OCI-LY1 (cell line): ENCODE results near the gene TNS3.

Experiments
- H2AFZ ChIP-seq: fragments of 200-600 bp; sonication (generic), shearing (Covaris generic); 2 replicates; pipeline ENCODE4 v1.6.0; 2014; ENCODE audit warnings: antibody characterized with exemption, mild to moderate bottlenecking, low read length
- H3F3A ChIP-seq: fragments of 200-600 bp; sonication (generic), shearing (Covaris generic); 2 replicates; pipeline ENCODE4 v1.6.0; 2014; ENCODE audit warnings: mild to moderate bottlenecking, antibody characterized with exemption, low read length, moderate library complexity; ENCODE audit not compliant: insufficient read depth
- H3K27ac ChIP-seq: fragments of 200-600 bp; sonication (generic); 2 replicates; pipeline ENCODE4 v1.5.1; 2014; ENCODE audit warnings: low read length, mixed run types, mild to moderate bottlenecking, low read depth; ENCODE audit not compliant: poor library complexity, severe bottlenecking
- H3K27me3 ChIP-seq: fragments of 200-600 bp; sonication (generic); 2 replicates; pipeline ENCODE4 v1.6.0; 2014; ENCODE audit warnings: antibody characterized with exemption, mild to moderate bottlenecking, low read length, moderate library complexity; ENCODE audit not compliant: insufficient read depth
- H3K36me3 ChIP-seq: fragments of 200-600 bp; sonication (generic); 2 replicates; pipeline ENCODE4 v1.6.1; 2014; ENCODE audit warnings: mild to moderate bottlenecking, antibody characterized with exemption, low read length, moderate library complexity, mixed read lengths; ENCODE audit not compliant: insufficient read depth
- H3K4me1 ChIP-seq: fragments of 200-600 bp; sonication (generic); 2 replicates; pipeline ENCODE4 v1.5.1; 2014; ENCODE audit warnings: mild to moderate bottlenecking, low read length, moderate library complexity; ENCODE audit not compliant: insufficient read depth, severe bottlenecking
- H3K4me2 ChIP-seq: fragments of 200-600 bp; sonication (generic), shearing (Covaris generic); 2 replicates; pipeline ENCODE4 v1.6.1; 2014; ENCODE audit warnings: low read length
- H3K4me3 ChIP-seq: fragments of 200-600 bp; sonication (generic); 2 replicates; pipeline ENCODE4 v1.5.1; 2014; ENCODE audit warnings: low read length, low read depth, mild to moderate bottlenecking, mixed read lengths; ENCODE audit not compliant: poor library complexity, severe bottlenecking
- H3K79me2 ChIP-seq: fragments of 200-600 bp; shearing (Covaris generic); 2 replicates; pipeline ENCODE4 v1.6.1; 2016; ENCODE audit warnings: mixed run types, low read length, mixed read lengths; ENCODE audit not compliant: insufficient read depth
- H3K9ac ChIP-seq: fragments of 200-600 bp; sonication (generic), shearing (Covaris generic); 2 replicates; pipeline ENCODE4 v1.6.1; 2014; ENCODE audit warnings: mild to moderate bottlenecking, low read length, mixed read lengths
- H3K9me2 ChIP-seq: fragments of 200-600 bp; sonication (generic), shearing (Covaris generic); 2 replicates; pipeline ENCODE4 v1.6.1; 2014; ENCODE audit warnings: low read depth, mild to moderate bottlenecking, low read length, mixed read lengths
- H3K9me3 ChIP-seq: fragments of 200-600 bp; shearing (Covaris generic); 2 replicates; pipeline ENCODE4 v1.6.1; 2014; ENCODE audit warnings: low read length, mixed read lengths
- H4K20me1 ChIP-seq: fragments of 200-600 bp; sonication (generic), shearing (Covaris generic); 2 replicates; pipeline ENCODE4 v1.6.0; 2016; ENCODE audit warnings: mild to moderate bottlenecking, low read length; ENCODE audit not compliant: insufficient read depth
- EZH2 ChIP-seq: fragments of 200-600 bp; sonication (generic), shearing (Covaris generic); IDR thresholded peaks from 2 replicates; pipeline ENCODE4 v1.8.0; 2017; ENCODE audit warnings: borderline replicate concordance, mixed run types, mild to moderate bottlenecking, antibody characterized with exemption, low read length, moderate library complexity, mixed read lengths
- TF ChIP-seq, protein P1 (sequence below): fragments of 200-600 bp; sonication (generic), shearing (Covaris generic); IDR thresholded peaks from 2 replicates; pipeline ENCODE4 v1.5.1; 2017; ENCODE audit warnings: mild to moderate bottlenecking, antibody characterized with exemption, low read length, moderate library complexity, mixed read lengths

The TNS3 gene

DNA sequence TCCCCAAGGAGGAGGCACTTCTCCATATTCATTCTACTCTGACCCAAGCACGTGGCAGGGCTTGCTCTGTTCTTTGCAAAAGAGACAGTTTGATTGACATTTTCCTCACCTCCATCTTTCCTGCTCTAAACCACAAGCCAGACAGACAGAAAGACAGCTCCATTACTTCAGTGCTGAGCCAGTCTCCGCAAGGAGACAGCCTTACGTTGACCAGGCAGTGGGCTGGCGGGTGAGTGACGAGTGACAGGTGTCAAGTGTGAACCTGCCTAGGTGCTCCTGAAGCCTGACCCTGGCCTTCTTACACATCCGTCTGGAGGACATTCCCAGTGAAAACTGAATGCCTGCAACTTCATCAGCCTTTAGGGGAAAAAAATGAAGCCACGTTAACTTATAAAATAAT lies 314.6 kb downstream of the TNS3 start:
- TF ChIP-seq, protein P1, sequence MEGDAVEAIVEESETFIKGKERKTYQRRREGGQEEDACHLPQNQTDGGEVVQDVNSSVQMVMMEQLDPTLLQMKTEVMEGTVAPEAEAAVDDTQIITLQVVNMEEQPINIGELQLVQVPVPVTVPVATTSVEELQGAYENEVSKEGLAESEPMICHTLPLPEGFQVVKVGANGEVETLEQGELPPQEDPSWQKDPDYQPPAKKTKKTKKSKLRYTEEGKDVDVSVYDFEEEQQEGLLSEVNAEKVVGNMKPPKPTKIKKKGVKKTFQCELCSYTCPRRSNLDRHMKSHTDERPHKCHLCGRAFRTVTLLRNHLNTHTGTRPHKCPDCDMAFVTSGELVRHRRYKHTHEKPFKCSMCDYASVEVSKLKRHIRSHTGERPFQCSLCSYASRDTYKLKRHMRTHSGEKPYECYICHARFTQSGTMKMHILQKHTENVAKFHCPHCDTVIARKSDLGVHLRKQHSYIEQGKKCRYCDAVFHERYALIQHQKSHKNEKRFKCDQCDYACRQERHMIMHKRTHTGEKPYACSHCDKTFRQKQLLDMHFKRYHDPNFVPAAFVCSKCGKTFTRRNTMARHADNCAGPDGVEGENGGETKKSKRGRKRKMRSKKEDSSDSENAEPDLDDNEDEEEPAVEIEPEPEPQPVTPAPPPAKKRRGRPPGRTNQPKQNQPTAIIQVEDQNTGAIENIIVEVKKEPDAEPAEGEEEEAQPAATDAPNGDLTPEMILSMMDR, result no peak
- no peak for TF ChIP-seq EZH2
- Histone ChIP-seq H3K9me2 (no peaks in the 10 kb centered on the region), H2AFZ (no peak overlapping the region), H3K9me3 (no peaks in the 10 kb centered on the region; the same call in 1 of the 2 replicates), H3F3A (peaks cover 6% of the 10 kb centered on the region; the same call in 1 of the 2 replicates), H3K4me1 (no peaks in the 10 kb centered on the region), H3K27me3 (no peaks in the 10 kb centered on the region), H3K9ac (no peak overlapping the region), H3K4me2 (no peak overlapping the region), H3K36me3 (no peaks in the 10 kb centered on the region), H3K79me2 (no peaks in the 10 kb centered on the region), H3K4me3 (no peak overlapping the region), H4K20me1 (no peaks in the 10 kb centered on the region), H3K27ac (no peak overlapping the region)

DNA sequence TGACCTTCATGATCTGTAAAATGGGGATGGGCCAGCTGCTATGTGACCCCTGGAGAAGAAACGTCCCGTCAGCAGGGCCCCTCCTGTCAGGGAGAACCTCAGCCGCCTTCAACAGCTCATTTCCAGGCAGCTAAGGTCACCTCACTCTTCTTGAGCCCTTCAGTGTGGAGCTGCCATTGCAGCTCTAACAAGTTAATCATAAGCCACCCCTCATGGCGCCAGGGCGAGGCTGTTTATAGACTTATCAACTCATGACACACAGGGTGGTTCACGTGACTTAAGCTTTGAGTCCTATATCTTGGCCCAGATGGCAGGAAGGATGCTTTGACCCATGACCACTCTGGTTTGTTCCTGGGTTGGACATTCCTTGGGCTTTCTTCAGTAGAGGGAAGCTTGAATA lies 315.1 kb downstream of the TNS3 start:
- Histone ChIP-seq H3K36me3 (no peaks in the 10 kb centered on the region), H3K9ac (no peak overlapping the region), H3K4me3 (no peak overlapping the region), H4K20me1 (no peaks in the 10 kb centered on the region), H3K79me2 (no peaks in the 10 kb centered on the region), H3F3A (peaks cover 5% of the 10 kb centered on the region; the same call in 1 of the 2 replicates), H3K9me2 (no peaks in the 10 kb centered on the region), H3K27me3 (no peaks in the 10 kb centered on the region), H3K9me3 (no peaks in the 10 kb centered on the region; the same call in 1 of the 2 replicates), H3K4me1 (no peaks in the 10 kb centered on the region), H3K4me2 (no peak overlapping the region), H2AFZ (no peak overlapping the region), H3K27ac (no peak overlapping the region)
- TF ChIP-seq, protein P1, result no peak
- TF ChIP-seq EZH2, result no peak

DNA sequence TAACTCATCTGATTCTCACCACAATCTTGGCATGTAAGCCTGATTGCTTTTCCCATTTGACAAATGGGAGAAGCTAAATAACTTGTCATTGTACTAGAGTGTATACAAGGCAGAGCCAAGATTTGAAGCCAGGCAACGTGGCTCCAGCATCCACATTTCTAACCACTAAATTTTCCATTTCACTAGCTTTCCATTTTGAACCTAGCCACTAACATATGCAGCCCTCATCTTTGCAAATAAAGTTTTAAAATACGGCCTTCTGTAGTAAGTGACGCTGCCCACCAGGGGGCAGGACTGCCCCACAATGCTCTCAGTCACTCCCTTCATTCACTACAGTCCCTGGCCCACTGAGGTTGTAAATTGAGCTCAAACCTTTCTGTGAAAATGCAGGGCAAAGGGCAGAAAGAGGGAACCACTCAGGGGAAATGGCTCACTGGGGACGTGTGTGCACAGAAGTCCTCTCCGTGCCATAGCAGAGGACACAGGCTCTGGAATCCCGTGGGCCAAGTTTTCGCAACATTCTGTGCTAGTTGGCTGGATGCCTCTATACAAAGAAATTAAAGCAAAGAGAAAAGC lies 315.7 kb downstream of the TNS3 start:
- Histone ChIP-seq H3K27ac (no peak overlapping the region), H3K79me2 (no peaks in the 10 kb centered on the region), H3K4me2 (no peak overlapping the region), H3K36me3 (no peaks in the 10 kb centered on the region), H3K4me3 (no peak overlapping the region), H3K4me1 (no peaks in the 10 kb centered on the region), H3K9me3 (no peaks in the 10 kb centered on the region; the same call in 1 of the 2 replicates), H4K20me1 (no peaks in the 10 kb centered on the region), H3K9me2 (no peaks in the 10 kb centered on the region), H3K27me3 (no peaks in the 10 kb centered on the region), H3F3A (no peaks in the 10 kb centered on the region), H3K9ac (no peak overlapping the region), H2AFZ (no peak overlapping the region)
- TF ChIP-seq, protein P1, result peak; percentile 100
- no peak for TF ChIP-seq EZH2
